K562 (cell line): ENCODE data around the gene UNKL. TPM values are rescaled to one million over a fixed set of nuclear protein-coding genes. Genes with fewer than 3 reads are reported as not detected.

ENCODE experiments used
- ATAC-seq: fragments of 200-7000 bp; cut with Tn5 transposase; 3 replicates; pipeline ENCODE4 v1.9.1; 2020; ENCODE audit warnings: moderate library complexity
- BruUV-seq: library from RNA; stranded (reverse); fragments of 400-500 nt; replicated peaks from 2 replicates; lab custom pipeline; 2021; lab: Mats Ljungman, UMichigan
- CTCF ChIA-PET: fragments of 300-600 bp; formaldehyde crosslinking; extraction: SDS; loops from one replicate; lab custom pipeline; 2021; ENCODE audit warnings: low intra/inter-chr PET ratio; lab: Yijun Ruan, JAX
- POLR2A ChIA-PET: fragments of 300-600, 350-650 bp; sonication (Branson Sonifier 250); formaldehyde crosslinking; extraction: SDS; loops from one replicate; lab custom pipeline; 2021; ENCODE audit warnings: antibody characterized with exemption, inconsistent platforms; lab: Yijun Ruan, JAX
- DNase-seq, 4 experiments: peaks; one replicate each; pipeline versions ENCODE4 v3.0.0 to v3.0.0-alpha.2; 2011 to 2018; ENCODE audit warnings: low spot score in 3 of 4, mixed read lengths in 3 of 4; ENCODE audit errors: extremely low read depth in 1 of 4
- FAIRE-seq: peaks from 2 replicates; lab custom pipeline; 2011; peaks lifted over from hg19 to GRCh38; lab: Jason Lieb, UNC
- H2AFZ ChIP-seq: 2 replicates; pipeline ENCODE4 v1.6.0; 2011; ENCODE audit warnings: low read depth, low read length, control low read depth, inconsistent platforms
- H3K27ac ChIP-seq: fragments of 200-600 bp; 3 replicates; pipeline ENCODE4 v1.8.0; 2011; ENCODE audit warnings: low read depth, mild to moderate bottlenecking, control low read depth, inconsistent platforms, low read length, moderate library complexity, mixed read lengths; ENCODE audit errors: extremely low read depth
- H3K27me3 ChIP-seq, 2 experiments: fragments of 300-600 bp in 1 of 2; 2 replicates in 1 of 2; 3 replicates in 1 of 2; pipeline versions ENCODE4 v1.6.0 to v1.8.0; 2011; ENCODE audit warnings: inconsistent platforms in 2 of 2, low read length in 2 of 2, mild to moderate bottlenecking in 1 of 2, mixed read lengths in 1 of 2, moderate library complexity in 1 of 2; ENCODE audit not compliant: control insufficient read depth in 2 of 2, insufficient read depth in 2 of 2
- H3K36me3 ChIP-seq: fragments of 300-600 bp; 3 replicates; pipeline ENCODE4 v1.8.0; 2011; ENCODE audit warnings: mild to moderate bottlenecking, low read length, inconsistent platforms; ENCODE audit not compliant: control insufficient read depth, insufficient read depth
- H3K4me1 ChIP-seq, 2 experiments: fragments of 200-600 bp in 1 of 2; replicated peaks in 1 of 2; 2 replicates in 1 of 2; 3 replicates in 1 of 2; pipeline versions ENCODE4 v1.5.1 to v1.8.0; 2011; ENCODE audit warnings: inconsistent platforms in 2 of 2, low read length in 2 of 2, mild to moderate bottlenecking in 1 of 2, mixed read lengths in 1 of 2, moderate library complexity in 1 of 2; ENCODE audit not compliant: control insufficient read depth in 2 of 2, insufficient read depth in 2 of 2
- H3K4me2 ChIP-seq: 2 replicates; pipeline ENCODE4 v1.6.1; 2011; ENCODE audit warnings: low read length, control low read depth, inconsistent platforms, mixed read lengths; ENCODE audit not compliant: insufficient read depth
- H3K4me3 ChIP-seq: fragments of 200-600 bp; sonication (generic), shearing (Covaris generic); 2 replicates; pipeline ENCODE4 v1.5.1; 2016; ENCODE audit warnings: control low read depth, inconsistent platforms
- H3K79me2 ChIP-seq: fragments of 200-600 bp; 3 replicates; pipeline ENCODE4 v1.8.0; 2011; ENCODE audit warnings: low read length, inconsistent platforms; ENCODE audit not compliant: control insufficient read depth, insufficient read depth
- H3K9ac ChIP-seq, 2 experiments: 2 replicates each; pipeline versions ENCODE4 v1.6.0 to v1.6.1; 2011; ENCODE audit warnings: low read depth in 2 of 2, low read length in 2 of 2, control low read depth in 1 of 2, inconsistent platforms in 1 of 2, mild to moderate bottlenecking in 1 of 2, mixed read lengths in 1 of 2; ENCODE audit not compliant: insufficient read depth in 1 of 2
- H3K9me1 ChIP-seq: one replicate; pipeline ENCODE4 v1.6.0; 2011; ENCODE audit warnings: inconsistent platforms, mild to moderate bottlenecking, low read length, moderate library complexity; ENCODE audit not compliant: control insufficient read depth, insufficient read depth
- H3K9me3 ChIP-seq: replicated peaks from 2 replicates; pipeline ENCODE4 v1.5.1; 2011; ENCODE audit warnings: low read depth, low read length, inconsistent platforms; ENCODE audit not compliant: control insufficient read depth, insufficient read depth
- H4K20me1 ChIP-seq: replicated peaks from 2 replicates; pipeline ENCODE4 v1.6.1; 2011; ENCODE audit warnings: low read length, inconsistent platforms, mixed read lengths; ENCODE audit not compliant: control insufficient read depth, insufficient read depth
- ATF1 ChIP-seq, 2 experiments: fragments of 450-650 bp in 1 of 2; IDR thresholded peaks; 2 replicates each; pipeline ENCODE4 v1.6.1; 2016; ENCODE audit warnings: missing compliant biosample characterization in 1 of 2, missing genetic modification characterization in 1 of 2
- CREB3 ChIP-seq: fragments of 450-650 bp; conservative IDR thresholded peaks from 2 replicates; pipeline ENCODE4 v1.6.1; 2016; ENCODE audit warnings: missing genetic modification characterization, low read depth, mild to moderate bottlenecking, missing compliant biosample characterization, moderate library complexity
- HDAC8 ChIP-seq: fragments of 450-650 bp; IDR thresholded peaks from 2 replicates; pipeline ENCODE4 v1.6.1; 2016; ENCODE audit warnings: mild to moderate bottlenecking, missing genetic modification characterization, moderate library complexity, missing compliant biosample characterization
- KLF10 ChIP-seq: fragments of 250-450 bp; sonication (Bioruptor Pico); IDR thresholded peaks from 2 replicates; pipeline ENCODE4 v1.6.1; 2021; ENCODE audit warnings: matching md5 sums
- NFIC ChIP-seq: fragments of 450-650 bp; IDR thresholded peaks from 2 replicates; pipeline ENCODE4 v1.6.1; 2017; ENCODE audit warnings: mild to moderate bottlenecking, inconsistent platforms
- U2AF1 ChIP-seq: fragments of 200-400 bp; formaldehyde crosslinking; optimal IDR thresholded peaks from 2 replicates; pipeline ENCODE3; 2017; ENCODE audit warnings: mild to moderate bottlenecking, low read depth, low read length, moderate library complexity
- ZNF232 ChIP-seq: sonication (generic); formaldehyde crosslinking; IDR thresholded peaks from 2 replicates; pipeline ENCODE4 v1.8.0; 2022; ENCODE audit warnings: mild to moderate bottlenecking, missing genetic modification reagents
- ZNF644 ChIP-seq: fragments of 200-800 bp; sonication (Bioruptor generic); IDR thresholded peaks from 2 replicates; pipeline ENCODE4 v1.6.1; 2016; ENCODE audit warnings: low read depth, missing genetic modification characterization, missing compliant biosample characterization
- WGBS: fragments of 100-300 bp; shearing (Covaris generic); methylation state at CpG from one replicate; pipeline ENCODE4 v1.1.6; 2016; ENCODE audit warnings: low coverage, mixed read lengths; ENCODE audit not compliant: insufficient coverage; ENCODE audit errors: missing lambda C conversion rate; 5-methylcytosine and 5-hydroxymethylcytosine counted together
- in situ Hi-C: fragments of 300-500 bp; cut with MboI; formaldehyde crosslinking; loops from 4 replicates; pipeline ENCODE4 v1.15.0; 2018; ENCODE audit warnings: inconsistent platforms, mixed read lengths
- intact Hi-C: fragments of 100-400 bp; cut with micrococcal nuclease; formaldehyde crosslinking; loops from 2 replicates; pipeline ENCODE4 v1.14.2; 2022
- polyA plus RNA-seq, 8 experiments: library from polyadenylated mRNA; depleted of rRNA in 4 of 8; stranded (reverse) in 5 of 8; unstranded in 3 of 8; fragments of >200 nt; fragmentation: Nextera tagmentation in 2 of 8; fragmentation: Illumina TruSeq in 1 of 8; extraction: Ambion mirVana in 2 of 8; extraction: Trizol in 1 of 8; gene quantifications; 2 replicates each; pipeline versions ENCODE4 v1.2.1 to v1.2.3, GENCODE V29; 2011 to 2014; ENCODE audit warnings: inconsistent platforms in 1 of 8, missing spikeins in 1 of 8
- total RNA-seq, 7 experiments: library from RNA; depleted of rRNA in 6 of 7; stranded (reverse); fragments of >200 nt in 6 of 7; fragmentation: Illumina TruSeq in 2 of 7; extraction: Trizol in 2 of 7; gene quantifications; 2 replicates each; pipeline versions ENCODE4 v1.2.1 to v1.2.3, GENCODE V29; 2011 to 2021; ENCODE audit warnings: low replicate concordance in 1 of 7

The UNKL gene
- total and polyA plus RNA-seq, 9 of the 15 experiments (the other 6 are each of a cell fraction or from before 2014, with no cell fraction given), result 0.37 to 30.2 (median 5.1) TPM

GRCh38 chr16:1439058-1439698 is 24.7 kb upstream of the UNKL start:
- no peak overlapping the region; a peak in 1 of 4 replicates for H3K9ac ChIP-seq
- CTCF ChIA-PET, result no interaction called here
- no peaks in the 10 kb centered on the region for H3K36me3 ChIP-seq
- no peak overlapping the region for H3K4me2 ChIP-seq
- no peak for FAIRE-seq
- no peaks in the 10 kb centered on the region for H3K9me3 ChIP-seq
- no peaks in the 10 kb centered on the region for H3K27me3 ChIP-seq
- no peak overlapping the region for H3K4me3 ChIP-seq
- intact Hi-C loops, result no loop called here
- BruUV-seq, result no TSS peak
- H3K79me2 ChIP-seq, result no peaks in the 10 kb centered on the region
- no peak for ATAC-seq
- peaks cover 0 to 70% of the 10 kb centered on the region in 2 experiments; a peak in 3 of 5 replicates for H3K4me1 ChIP-seq
- H3K27ac ChIP-seq, result no peak overlapping the region
- no peaks in the 10 kb centered on the region for H3K9me1 ChIP-seq
- no peaks in the 10 kb centered on the region for H4K20me1 ChIP-seq
- WGBS, result 69% methylated on average over 23 of the region's 27 CpGs
- no peak overlapping the region for H2AFZ ChIP-seq
- DNase-seq, result no peak
- no peak for TF ChIP-seq NFIC
- TF ChIP-seq CREB3 (tag), result no peak
- TF ChIP-seq ZNF232, result no peak
- TF ChIP-seq U2AF1, result no peak
- no peak for TF ChIP-seq ATF1 (CRISPR knock-in tag; IDR thresholded peaks at IDR 0.05)
- no peak for TF ChIP-seq ATF1 (tag; IDR thresholded peaks at IDR 0.05)
- no peak for TF ChIP-seq HDAC8 (tag)
- TF ChIP-seq KLF10 (CRISPR knock-in tag), result no peak
- TF ChIP-seq ZNF644 (tag), result no peak
- TF ChIP-seq, all 486 proteins: peak for 0
- POLR2A ChIA-PET, result interaction anchor here (1.0 to 1.6 kb wide), 2 partner anchors 23 to 31 kb away, joined by 3 to 4 read pairs; no protein-coding TSS in a partner anchor
- in situ Hi-C loops, result no loop called here
